GM12874 (cell line): ENCODE data around the gene CACNA1C.

ENCODE experiments used
- CTCF ChIP-seq: IDR thresholded peaks from 2 replicates; pipeline ENCODE4 v1.5.1; 2011; ENCODE audit warnings: low read depth, mild to moderate bottlenecking, control low read depth, low read length, moderate library complexity; ENCODE audit not compliant: insufficient read depth

The CACNA1C gene

DNA sequence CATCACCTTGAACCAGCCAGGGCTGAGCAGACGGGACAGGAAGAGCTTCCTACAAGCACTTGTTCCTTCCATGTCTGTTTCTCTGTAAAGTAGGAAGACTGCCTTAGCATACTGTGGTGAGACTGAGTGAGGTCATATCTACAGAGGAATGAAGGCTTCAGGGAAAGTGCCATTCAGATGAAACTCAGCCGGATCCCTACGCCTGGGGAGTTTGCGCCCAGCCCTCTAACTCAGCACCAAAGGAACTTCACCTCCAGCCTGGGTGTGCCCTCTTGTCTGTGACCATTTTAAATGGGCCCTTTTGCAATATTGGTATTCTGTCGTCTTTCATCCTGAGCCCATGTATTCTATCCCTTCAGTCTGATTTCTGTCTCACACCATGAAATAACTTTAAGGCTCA lies 566.3 kb downstream of the CACNA1C start:
- TF ChIP-seq CTCF: no peak

- no peak for TF ChIP-seq CTCF
These were observed 569.7 kb downstream of the CACNA1C start for GRCh38 chr12:2622460-2622859.

DNA sequence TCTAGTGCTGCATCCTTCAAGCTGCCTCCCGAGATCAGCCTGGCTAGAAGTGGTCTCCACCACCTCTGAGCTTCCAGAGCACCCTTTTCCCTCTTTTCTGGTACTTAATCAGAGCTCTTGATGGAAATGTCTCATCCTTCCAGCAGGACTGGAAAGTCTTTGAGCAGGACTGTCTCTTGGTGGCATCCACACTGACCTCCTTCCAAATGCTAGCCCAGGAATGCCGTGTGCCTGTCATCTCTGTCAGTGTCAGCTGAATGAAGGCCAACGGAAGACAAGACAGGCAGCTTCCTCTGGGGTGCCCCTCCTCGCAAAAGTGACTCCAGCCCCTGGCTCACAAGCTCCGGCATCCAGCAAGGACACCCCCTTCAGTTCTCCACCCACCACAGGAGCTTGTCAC lies 570.7 kb downstream of the CACNA1C start:
- TF ChIP-seq CTCF: no peak

GRCh38 chr12:2624543-2625288 lies 571.9 kb downstream of the CACNA1C start:
- TF ChIP-seq CTCF: peak; percentile 33; the same call in 1 of the 2 replicates

- no peak for TF ChIP-seq CTCF
These were observed 572.5 kb downstream of the CACNA1C start for GRCh38 chr12:2625289-2625612.

GRCh38 chr12:2627076-2627834 lies 574.5 kb downstream of the CACNA1C start:
- TF ChIP-seq CTCF: no peak

DNA sequence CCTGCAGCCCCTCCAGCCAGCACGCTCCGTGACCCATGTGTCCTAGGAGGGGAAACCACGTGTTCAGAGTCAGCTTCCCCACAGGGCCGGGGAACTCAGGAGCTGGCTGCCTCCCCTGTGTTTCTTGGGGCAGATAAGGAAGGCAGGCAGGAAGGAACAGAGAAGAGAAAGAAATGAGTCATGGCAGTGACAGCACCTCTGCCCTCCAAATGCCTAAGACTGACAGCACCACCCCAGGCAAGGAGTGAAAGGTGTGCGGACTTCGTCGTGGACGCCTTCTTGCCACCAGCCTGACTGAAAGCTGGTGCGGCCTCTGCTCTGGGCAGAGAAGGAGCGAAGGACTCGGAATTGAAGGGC lies 575.0 kb downstream of the CACNA1C start:
- no peak for TF ChIP-seq CTCF
